Activated CD8-positive, alpha-beta T cell treated with anti-CD3 and anti-CD28 coated beads for 36 hours (primary cell): ENCODE measurements around the gene MTF2. TPM values are rescaled to one million over a fixed set of nuclear protein-coding genes. Genes with fewer than 3 reads are reported as not detected.

Experiments used
- ATAC-seq: fragments of 200-7000 bp; cut with Tn5 transposase; one replicate; pipeline ENCODE4 v1.10.0; 2021; ENCODE audit warnings: mild to moderate bottlenecking, moderate library complexity
- CTCF ChIA-PET: fragments of 350-600 bp; sonication (Branson Sonifier 250); formaldehyde crosslinking; loops from one replicate; lab custom pipeline; 2021; ENCODE audit warnings: antibody characterized with exemption; lab: Charles Lee
- POLR2A ChIA-PET: fragments of 350-600 bp; sonication (Branson Sonifier 250); formaldehyde crosslinking; loops from one replicate; lab custom pipeline; 2021; ENCODE audit warnings: antibody characterized with exemption; lab: Charles Lee
- DNase-seq: peaks from one replicate; pipeline ENCODE4 v3.0.0-alpha.2; 2020
- H3K27ac Mint-ChIP-seq: one replicate; pipeline ENCODE4 v1.8.0; 2021; ENCODE audit warnings: mild to moderate bottlenecking, mixed read lengths
- H3K27me3 Mint-ChIP-seq: one replicate; pipeline ENCODE4 v1.8.0; 2021; ENCODE audit warnings: mixed read lengths
- H3K36me3 Mint-ChIP-seq: one replicate; pipeline ENCODE4 v1.8.0; 2021; ENCODE audit warnings: low read depth, mixed read lengths
- H3K4me1 Mint-ChIP-seq: one replicate; pipeline ENCODE4 v1.8.0; 2021; ENCODE audit warnings: low read depth, mixed read lengths
- H3K4me3 Mint-ChIP-seq: one replicate; pipeline ENCODE4 v1.8.0; 2021; ENCODE audit warnings: mild to moderate bottlenecking, moderate library complexity, mixed read lengths
- H3K9me3 Mint-ChIP-seq: one replicate; pipeline ENCODE4 v1.8.0; 2021; ENCODE audit warnings: mixed read lengths
- CTCF ChIP-seq: fragments of 200-600 bp; IDR thresholded peaks from one replicate; pipeline ENCODE4 v1.8.0; 2022; ENCODE audit warnings: antibody characterized with exemption, mild to moderate bottlenecking
- intact Hi-C: fragments of 100-400 bp; cut with micrococcal nuclease; formaldehyde crosslinking; loops from one replicate; pipeline ENCODE4 v1.10.0; 2022
- total RNA-seq, 2 experiments: library from RNA; stranded (reverse); gene quantifications; one replicate each; pipeline ENCODE4 v1.2.3, GENCODE V29; 2021

MTF2 gene
- total RNA-seq, 2 experiments from 2014 or later: 65.0 to 70.9 TPM

- H3K27me3 Mint-ChIP-seq: no peaks in the 10 kb centered on the region
- ChIA-PET POLR2A (interaction anchor here (0.9 kb wide), 1 partner anchor 62 kb away, joined by 3 read pairs; no protein-coding TSS in a partner anchor), CTCF (no interaction called here)
- H3K4me3 Mint-ChIP-seq: no peak overlapping the region
- intact Hi-C loops: no loop called here
- H3K9me3 Mint-ChIP-seq: peaks cover 12% of the 10 kb centered on the region
- H3K4me1 Mint-ChIP-seq: peaks cover 29% of the 10 kb centered on the region
- DNase-seq (no peak), ATAC-seq (no peak)
- TF ChIP-seq CTCF: no peak
- peaks cover 58% of the 10 kb centered on the region for H3K36me3 Mint-ChIP-seq
- no peak overlapping the region for H3K27ac Mint-ChIP-seq
Measured at GRCh38 chr1:93109578-93109977, 30.5 kb downstream of the MTF2 start.

GRCh38 chr1:93111065-93111464, 32.0 kb downstream of the MTF2 start:
- ChIA-PET CTCF (interaction anchor here (2.2 kb wide), 1 partner anchor 90 kb away, joined by 8 read pairs; no protein-coding TSS in a partner anchor), POLR2A (no interaction called here)
- intact Hi-C loops: no loop called here
- Mint-ChIP-seq H3K36me3 (peaks cover 50% of the 10 kb centered on the region), H3K9me3 (peaks cover 12% of the 10 kb centered on the region), H3K27ac (no peak overlapping the region), H3K4me3 (no peak overlapping the region), H3K4me1 (peaks cover 22% of the 10 kb centered on the region), H3K27me3 (no peaks in the 10 kb centered on the region)
- ATAC-seq (no peak), DNase-seq (no peak)
- TF ChIP-seq CTCF: no peak

- H3K27me3 Mint-ChIP-seq: no peaks in the 10 kb centered on the region
- ChIA-PET CTCF (interaction anchor here (2.2 kb wide), 1 partner anchor 91 kb away, joined by 8 read pairs; no protein-coding TSS in a partner anchor), POLR2A (no interaction called here)
- H3K4me1 Mint-ChIP-seq: peaks cover 21% of the 10 kb centered on the region
- H3K27ac Mint-ChIP-seq: no peak overlapping the region
- ATAC-seq: no peak
- intact Hi-C loops: no loop called here
- peaks cover 12% of the 10 kb centered on the region for H3K9me3 Mint-ChIP-seq
- peaks cover 49% of the 10 kb centered on the region for H3K36me3 Mint-ChIP-seq
- DNase-seq: no peak
- H3K4me3 Mint-ChIP-seq: no peak overlapping the region
- no peak for TF ChIP-seq CTCF
Measured at GRCh38 chr1:93111561-93111960, 32.5 kb downstream of the MTF2 start.

GRCh38 chr1:93113127-93113526, 34.0 kb downstream of the MTF2 start:
- no peak overlapping the region for H3K4me3 Mint-ChIP-seq
- peaks cover 39% of the 10 kb centered on the region for H3K36me3 Mint-ChIP-seq
- H3K27me3 Mint-ChIP-seq: no peaks in the 10 kb centered on the region
- intact Hi-C loops: no loop called here
- no peak for TF ChIP-seq CTCF
- peaks cover 21% of the 10 kb centered on the region for H3K4me1 Mint-ChIP-seq
- ChIA-PET CTCF (no interaction called here), POLR2A (interaction anchor here (0.6 kb wide), 1 partner anchor 68 kb away, joined by 3 read pairs; no protein-coding TSS in a partner anchor)
- DNase-seq (no peak), ATAC-seq (no peak)
- H3K9me3 Mint-ChIP-seq: peaks cover 4% of the 10 kb centered on the region
- H3K27ac Mint-ChIP-seq: no peak overlapping the region

- Mint-ChIP-seq H3K27ac (no peak overlapping the region), H3K36me3 (peaks cover 36% of the 10 kb centered on the region), H3K4me1 (peaks cover 12% of the 10 kb centered on the region), H3K27me3 (no peaks in the 10 kb centered on the region), H3K4me3 (no peak overlapping the region), H3K9me3 (no peaks in the 10 kb centered on the region)
- ATAC-seq (no peak), DNase-seq (no peak)
- intact Hi-C loops: no loop called here
- TF ChIP-seq CTCF: no peak
- POLR2A ChIA-PET: no interaction called here
- CTCF ChIA-PET: interaction anchor here (0.9 kb wide), 1 partner anchor 146 kb away, joined by 3 read pairs; no protein-coding TSS in a partner anchor
Measured at GRCh38 chr1:93114391-93114790, 35.3 kb downstream of the MTF2 start.
